H1 (cell line): Measurements from ENCODE around the gene OSGEPL1. TPM values are rescaled to one million over a fixed set of nuclear protein-coding genes. Genes with fewer than 3 reads are reported as not detected.

Experiments
- ATF3 ChIP-seq: IDR thresholded peaks from 2 replicates; pipeline ENCODE4 v1.6.1; 2011; ENCODE audit warnings: low read depth, mild to moderate bottlenecking, low read length; ENCODE audit not compliant: insufficient read depth
- BRCA1 ChIP-seq: IDR thresholded peaks from 2 replicates; pipeline ENCODE4 v1.6.1; 2012; ENCODE audit warnings: low read depth, low read length, improper control_type of control experiment
- CBX8 ChIP-seq: fragments of 300-800, 300-1000 bp; sonication (generic); IDR thresholded peaks from 2 replicates; pipeline ENCODE4 v1.7.1; 2016; ENCODE audit warnings: low read depth, low read length, borderline replicate concordance
- RBBP5 ChIP-seq: IDR thresholded peaks from 2 replicates; pipeline ENCODE4 v1.7.1; 2012; ENCODE audit warnings: low read depth, mild to moderate bottlenecking, inconsistent platforms, low read length, moderate library complexity, borderline replicate concordance
- TCF12 ChIP-seq: IDR thresholded peaks from 2 replicates; pipeline ENCODE4 v1.6.1; 2011; ENCODE audit warnings: low read depth, mild to moderate bottlenecking, low read length
- ZNF274 ChIP-seq: IDR thresholded peaks from 2 replicates; pipeline ENCODE4 v1.7.0; 2012; ENCODE audit warnings: low read length, borderline replicate concordance; ENCODE audit errors: extremely low read depth
- polyA plus RNA-seq, 7 experiments: library from polyadenylated mRNA; depleted of rRNA in 3 of 7; stranded (reverse) in 5 of 7; unstranded in 2 of 7; fragments of >200 nt in 5 of 7; fragments of 200-250 nt in 2 of 7; gene quantifications; 1 replicate in 5 of 7; 2 replicates in 1 of 7; 4 replicates in 1 of 7; pipeline versions ENCODE4 v1.2.1 to v1.2.3, GENCODE V29; 2011 to 2013; ENCODE audit warnings: missing spikeins in 2 of 7, mixed read lengths in 2 of 7
- total RNA-seq: library from RNA; stranded (reverse); fragmentation: NEBNext Ultra II Directional; extraction: Animal tissue kit (Norgen Biotek cat#: 25700); gene quantifications from 2 replicates; pipeline ENCODE4 v1.2.1, GENCODE V29; 2021
- TF ChIP-seq, protein P1 (sequence below): IDR thresholded peaks from 2 replicates; pipeline ENCODE4 v1.6.1; 2012; ENCODE audit warnings: inconsistent platforms

The OSGEPL1 gene
- total and polyA plus RNA-seq, 2 of the 8 experiments (the other 6 are each of a cell fraction or from before 2014, with no cell fraction given) = 7.1 to 15.7 TPM

DNA sequence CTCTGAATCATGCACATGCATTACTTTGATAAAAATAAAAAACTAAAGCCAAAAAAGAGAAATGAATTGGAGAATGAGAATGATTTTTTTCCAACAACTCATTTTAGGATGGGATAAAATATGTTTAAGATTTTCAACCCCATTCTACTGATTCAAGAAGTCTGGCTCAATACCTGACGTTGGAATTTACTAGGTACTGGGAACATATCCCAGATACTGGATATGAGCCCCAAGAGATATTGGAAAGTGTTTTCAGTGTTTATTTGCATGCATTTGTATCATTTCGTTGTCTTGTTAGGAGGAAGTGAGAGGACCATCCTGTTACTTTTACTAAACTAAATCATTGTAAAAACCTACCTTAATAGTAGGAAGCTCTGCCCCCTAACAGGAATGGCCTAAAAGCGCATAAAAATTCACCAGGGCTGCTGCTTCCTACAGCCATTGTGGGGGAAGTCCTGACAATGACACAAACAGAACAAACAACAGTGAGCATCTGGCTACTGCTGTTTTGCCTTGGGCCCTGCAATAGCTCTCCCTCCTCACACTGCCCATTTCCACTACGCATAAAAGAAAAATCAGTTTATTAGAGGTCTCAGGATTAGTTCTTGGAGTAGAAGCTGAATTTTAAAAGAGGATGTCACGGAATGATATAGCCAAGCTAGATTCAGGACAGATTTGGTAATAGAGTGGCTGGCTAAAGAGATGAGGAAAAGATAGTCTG, 52.9 kb downstream of the OSGEPL1 start (continued):
- TF ChIP-seq, protein P1, sequence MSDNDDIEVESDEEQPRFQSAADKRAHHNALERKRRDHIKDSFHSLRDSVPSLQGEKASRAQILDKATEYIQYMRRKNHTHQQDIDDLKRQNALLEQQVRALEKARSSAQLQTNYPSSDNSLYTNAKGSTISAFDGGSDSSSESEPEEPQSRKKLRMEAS = no peak
- no peak for TF ChIP-seq BRCA1
- TF ChIP-seq RBBP5 = no peak
- no peak for TF ChIP-seq CBX8
- TF ChIP-seq ZNF274 = no peak
- TF ChIP-seq ATF3 = no peak
- no peak for TF ChIP-seq TCF12
